ENCODE measurements around the gene MAD1L1. TPM values are rescaled to one million over a fixed set of nuclear protein-coding genes. Genes with fewer than 3 reads are reported as not detected.

Gene MAD1L1
- total and polyA plus RNA-seq, 4 donors = 12.8 to 20.7 (median 16.5) TPM

GRCh38 chr7:2093843-2094220, 138.9 kb downstream of the MAD1L1 start:
- Histone ChIP-seq H3K36me3 (ENCODE audit: control insufficient read depth in 4 of 4, insufficient read depth in 3 of 4, low read depth in 1 of 4, low read length in 3 of 4) (no peaks in the 10 kb centered on the region), H3K9ac (ENCODE audit: low read depth in 1 of 2, low read length in 2 of 2) (no peak overlapping the region)
- WGBS = 97% methylated on average over 13 of the region's 13 CpGs

DNA sequence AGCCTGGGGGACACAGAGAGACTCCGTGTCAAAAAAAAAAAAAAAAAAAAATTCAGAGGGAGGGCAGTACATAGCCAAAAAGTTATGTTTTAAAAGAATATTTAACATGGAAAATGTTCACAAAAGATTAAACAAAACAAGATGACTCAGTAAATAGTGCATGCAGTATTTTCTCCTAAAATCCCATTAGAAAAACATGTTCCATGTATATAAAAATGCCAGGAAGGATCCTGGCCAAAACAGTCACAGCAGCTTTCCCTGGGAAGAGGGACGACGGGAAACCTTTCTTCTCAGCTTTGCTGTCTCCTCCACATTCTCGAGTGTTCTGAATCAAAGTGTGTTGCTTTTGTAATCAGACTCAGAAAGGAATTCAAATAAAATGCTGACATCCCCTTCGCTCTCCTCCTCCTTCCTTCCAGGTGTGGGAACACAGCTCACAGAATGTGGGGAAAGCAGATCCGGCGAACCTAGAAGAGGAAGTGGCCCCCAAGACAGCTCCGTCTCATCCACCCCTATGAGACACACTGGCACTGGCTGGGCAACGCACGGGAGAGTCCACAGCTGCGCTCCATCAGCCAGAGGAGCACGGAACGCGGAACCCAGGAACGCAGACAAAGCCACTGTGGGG, 139.4 kb downstream of the MAD1L1 start:
- no peaks in the 10 kb centered on the region for H3K9me3 ChIP-seq (ENCODE audit: control insufficient read depth in 4 of 4, low read length in 3 of 4)
- no peak for TF ChIP-seq JUND (IDR thresholded peaks at IDR 0.05)
- TF ChIP-seq, protein P1, sequence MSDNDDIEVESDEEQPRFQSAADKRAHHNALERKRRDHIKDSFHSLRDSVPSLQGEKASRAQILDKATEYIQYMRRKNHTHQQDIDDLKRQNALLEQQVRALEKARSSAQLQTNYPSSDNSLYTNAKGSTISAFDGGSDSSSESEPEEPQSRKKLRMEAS (IDR thresholded peaks at IDR 0.05) = no peak
- TF ChIP-seq ATF3 (IDR thresholded peaks at IDR 0.05) = no peak
- TF ChIP-seq FOXA2 (IDR thresholded peaks at IDR 0.05) = no peak
- TF ChIP-seq, protein P2, sequence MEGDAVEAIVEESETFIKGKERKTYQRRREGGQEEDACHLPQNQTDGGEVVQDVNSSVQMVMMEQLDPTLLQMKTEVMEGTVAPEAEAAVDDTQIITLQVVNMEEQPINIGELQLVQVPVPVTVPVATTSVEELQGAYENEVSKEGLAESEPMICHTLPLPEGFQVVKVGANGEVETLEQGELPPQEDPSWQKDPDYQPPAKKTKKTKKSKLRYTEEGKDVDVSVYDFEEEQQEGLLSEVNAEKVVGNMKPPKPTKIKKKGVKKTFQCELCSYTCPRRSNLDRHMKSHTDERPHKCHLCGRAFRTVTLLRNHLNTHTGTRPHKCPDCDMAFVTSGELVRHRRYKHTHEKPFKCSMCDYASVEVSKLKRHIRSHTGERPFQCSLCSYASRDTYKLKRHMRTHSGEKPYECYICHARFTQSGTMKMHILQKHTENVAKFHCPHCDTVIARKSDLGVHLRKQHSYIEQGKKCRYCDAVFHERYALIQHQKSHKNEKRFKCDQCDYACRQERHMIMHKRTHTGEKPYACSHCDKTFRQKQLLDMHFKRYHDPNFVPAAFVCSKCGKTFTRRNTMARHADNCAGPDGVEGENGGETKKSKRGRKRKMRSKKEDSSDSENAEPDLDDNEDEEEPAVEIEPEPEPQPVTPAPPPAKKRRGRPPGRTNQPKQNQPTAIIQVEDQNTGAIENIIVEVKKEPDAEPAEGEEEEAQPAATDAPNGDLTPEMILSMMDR (IDR thresholded peaks at IDR 0.05; ENCODE audit: low read depth, low read length, missing input control) = no peak
- TF ChIP-seq GABPA (IDR thresholded peaks at IDR 0.05 in 1 of 2, conservative IDR thresholded peaks at IDR 0.05 in 1 of 2) = no peak
- TF ChIP-seq RAD21 (IDR thresholded peaks at IDR 0.05) = no peak
- TF ChIP-seq HNF4G (IDR thresholded peaks at IDR 0.05) = no peak
- TF ChIP-seq EGR1 (IDR thresholded peaks at IDR 0.05; ENCODE audit: low read depth in 2 of 2) = no peak
- TF ChIP-seq FOXA1 (IDR thresholded peaks at IDR 0.05) = no peak
- no peak for TF ChIP-seq SP1 (IDR thresholded peaks at IDR 0.05)
- no peak overlapping the region for H3K4me3 ChIP-seq (ENCODE audit: low read depth in 1 of 3, low read length in 3 of 3)
- no peak overlapping the region for H3K9ac ChIP-seq (ENCODE audit: low read depth in 1 of 2, low read length in 2 of 2)
- no peaks in the 10 kb centered on the region for H3K36me3 ChIP-seq (ENCODE audit: control insufficient read depth in 4 of 4, insufficient read depth in 3 of 4, low read depth in 1 of 4, low read length in 3 of 4)
- no peaks in the 10 kb centered on the region for H3K4me1 ChIP-seq (ENCODE audit: control insufficient read depth in 4 of 4, insufficient read depth in 4 of 4, low read length in 3 of 4)
- WGBS = 93% methylated on average over 15 of the region's 15 CpGs
- DNase-seq (ENCODE audit: low spot score) = no peak
- H3K27me3 ChIP-seq (ENCODE audit: control insufficient read depth in 4 of 4, insufficient read depth in 4 of 4, low read length in 3 of 4) = no peaks in the 10 kb centered on the region
- no peak overlapping the region for H3K27ac ChIP-seq (ENCODE audit: low read depth in 1 of 2, low read length in 2 of 2)

More at GRCh38 chr7:2093843-2094220, 138.9 kb downstream of the MAD1L1 start:
- no peak for TF ChIP-seq TAF1 (conservative IDR thresholded peaks at IDR 0.05)
- Histone ChIP-seq H3K27ac (ENCODE audit: low read depth in 1 of 2, low read length in 2 of 2) (no peak overlapping the region), H3K9me3 (ENCODE audit: control insufficient read depth in 4 of 4, low read length in 3 of 4) (no peaks in the 10 kb centered on the region), H3K27me3 (ENCODE audit: control insufficient read depth in 4 of 4, insufficient read depth in 4 of 4, low read length in 3 of 4) (no peaks in the 10 kb centered on the region), H3K4me3 (ENCODE audit: low read depth in 1 of 3, low read length in 3 of 3) (no peak overlapping the region), H3K4me1 (ENCODE audit: control insufficient read depth in 4 of 4, insufficient read depth in 4 of 4, low read length in 3 of 4) (no peaks in the 10 kb centered on the region)
- DNase-seq (ENCODE audit: low spot score) = no peak

DNA sequence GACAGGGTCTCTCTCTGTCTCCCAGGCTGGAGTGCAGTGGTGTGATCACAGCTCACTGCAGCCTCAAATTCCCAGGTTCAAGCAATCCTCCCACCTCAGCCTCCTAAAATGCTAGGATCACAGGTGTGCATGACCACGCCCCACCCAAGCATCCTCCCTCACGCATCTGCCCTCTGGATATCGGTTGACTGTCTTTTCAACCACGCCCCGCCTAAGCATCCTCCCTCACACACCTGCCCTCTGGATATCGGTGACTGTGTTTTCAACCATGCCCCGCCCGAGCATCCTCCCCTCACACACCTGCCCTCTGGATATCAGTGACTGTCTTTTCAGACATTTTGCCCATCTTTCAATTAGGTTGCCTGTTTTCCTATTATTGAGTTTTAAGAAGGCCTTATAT, 140.5 kb downstream of the MAD1L1 start:
- TF ChIP-seq ATF3 (IDR thresholded peaks at IDR 0.05) = no peak
- no peak for TF ChIP-seq HNF4A (conservative IDR thresholded peaks at IDR 0.05)
- no peak for TF ChIP-seq HNF4G (IDR thresholded peaks at IDR 0.05)
- TF ChIP-seq RXRA (IDR thresholded peaks at IDR 0.05) = no peak
- no peak for TF ChIP-seq RAD21 (IDR thresholded peaks at IDR 0.05)
- TF ChIP-seq NR2F2 (IDR thresholded peaks at IDR 0.05) = no peak
- TF ChIP-seq JUND (IDR thresholded peaks at IDR 0.05) = no peak
- TF ChIP-seq, protein P1 (IDR thresholded peaks at IDR 0.05) = no peak
- TF ChIP-seq YY1 (IDR thresholded peaks at IDR 0.05) = no peak
- TF ChIP-seq, protein P2 (IDR thresholded peaks at IDR 0.05; ENCODE audit: low read depth, low read length, missing input control) = no peak
- TF ChIP-seq REST (IDR thresholded peaks at IDR 0.05) = no peak
- TF ChIP-seq GABPA (IDR thresholded peaks at IDR 0.05 in 1 of 2, conservative IDR thresholded peaks at IDR 0.05 in 1 of 2) = no peak
- TF ChIP-seq SP1 (IDR thresholded peaks at IDR 0.05) = no peak
- no peak for TF ChIP-seq FOXA1 (IDR thresholded peaks at IDR 0.05)
- TF ChIP-seq EGR1 (IDR thresholded peaks at IDR 0.05; ENCODE audit: low read depth in 2 of 2) = no peak
- TF ChIP-seq TAF1 (conservative IDR thresholded peaks at IDR 0.05) = no peak

More for the DNA sequence above, 140.5 kb downstream of the MAD1L1 start:
- Histone ChIP-seq H3K36me3 (ENCODE audit: control insufficient read depth in 4 of 4, insufficient read depth in 3 of 4, low read depth in 1 of 4, low read length in 3 of 4) (no peaks in the 10 kb centered on the region), H3K27ac (ENCODE audit: low read depth in 1 of 2, low read length in 2 of 2) (no peak overlapping the region), H3K27me3 (ENCODE audit: control insufficient read depth in 4 of 4, insufficient read depth in 4 of 4, low read length in 3 of 4) (no peaks in the 10 kb centered on the region), H3K9me3 (ENCODE audit: control insufficient read depth in 4 of 4, low read length in 3 of 4) (no peaks in the 10 kb centered on the region), H3K4me1 (ENCODE audit: control insufficient read depth in 4 of 4, insufficient read depth in 4 of 4, low read length in 3 of 4) (no peaks in the 10 kb centered on the region), H3K4me3 (ENCODE audit: low read depth in 1 of 3, low read length in 3 of 3) (no peak overlapping the region), H3K9ac (ENCODE audit: low read depth in 1 of 2, low read length in 2 of 2) (no peak overlapping the region)
- WGBS = 95% methylated on average over 8 of the region's 8 CpGs
- DNase-seq (ENCODE audit: low spot score) = no peak
